Activated CD8-positive, alpha-beta memory T cell treated with anti-CD3 and anti-CD28 coated beads for 48 hours (primary cell): ENCODE results near the gene DDX5.

Experiments
- DNase-seq, 3 experiments: peaks; one replicate each; pipeline ENCODE4 v3.0.0-alpha.2; 2020; ENCODE audit warnings: low read depth in 2 of 3, low spot score in 2 of 3

Gene DDX5

GRCh38 chr17:64506201-64506575 is at the start of gene DDX5:
Gene DDX5 (minus strand): TSS chr17:64506289. CDS start chr17:64506119, 170 bp downstream.
- DNase-seq = peak; percentile 94 to 98 (median 95)

DNA sequence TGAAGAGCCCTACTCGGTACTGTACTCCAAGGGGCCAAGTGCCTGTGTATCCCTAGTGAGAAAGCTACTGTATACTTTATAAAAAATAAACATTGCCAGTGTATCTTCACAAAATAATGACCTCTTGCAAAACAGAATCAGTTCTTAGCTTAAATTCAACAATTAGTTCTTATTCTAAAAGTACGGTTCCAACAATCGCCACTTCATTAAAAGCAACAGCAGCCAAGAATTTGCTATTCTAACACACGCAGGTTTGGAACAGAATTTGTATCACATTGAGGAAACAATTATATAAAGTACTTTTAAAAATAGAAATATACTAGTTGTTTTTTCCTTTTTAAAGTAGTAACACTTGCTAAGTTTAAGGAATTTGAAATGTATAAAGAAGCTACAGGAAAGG is 49.2 kb upstream of the DDX5 start:
- no peak for DNase-seq

GRCh38 chr17:64554028-64554637 is 48.0 kb upstream of the DDX5 start:
- DNase-seq = no peak

DNA sequence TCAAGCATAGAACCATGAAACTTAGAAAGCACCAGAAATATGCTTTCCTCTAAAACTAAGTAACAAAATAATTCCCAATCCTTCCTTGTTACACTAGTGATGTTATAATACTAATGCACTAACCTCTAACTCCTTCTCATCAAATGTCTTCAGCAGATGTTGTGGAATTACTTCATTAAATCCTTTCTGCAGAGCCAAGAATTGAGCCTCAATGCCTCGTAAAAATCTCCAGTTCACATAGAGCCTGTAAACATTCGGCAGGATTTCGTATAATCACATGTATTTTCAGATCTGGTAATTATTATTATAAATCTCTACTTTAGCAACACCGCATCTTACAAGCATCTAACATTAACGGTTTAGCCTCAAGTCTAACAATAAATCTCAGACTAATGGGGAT is 45.4 kb upstream of the DDX5 start:
- no peak for DNase-seq

- no peak for DNase-seq
Observed at GRCh38 chr17:64547319-64547718, 41.2 kb upstream of the DDX5 start.

GRCh38 chr17:64546716-64547115 is 40.6 kb upstream of the DDX5 start:
- no peak for DNase-seq

- DNase-seq = no peak
Observed at GRCh38 chr17:64544742-64545141, 38.7 kb upstream of the DDX5 start.

DNA sequence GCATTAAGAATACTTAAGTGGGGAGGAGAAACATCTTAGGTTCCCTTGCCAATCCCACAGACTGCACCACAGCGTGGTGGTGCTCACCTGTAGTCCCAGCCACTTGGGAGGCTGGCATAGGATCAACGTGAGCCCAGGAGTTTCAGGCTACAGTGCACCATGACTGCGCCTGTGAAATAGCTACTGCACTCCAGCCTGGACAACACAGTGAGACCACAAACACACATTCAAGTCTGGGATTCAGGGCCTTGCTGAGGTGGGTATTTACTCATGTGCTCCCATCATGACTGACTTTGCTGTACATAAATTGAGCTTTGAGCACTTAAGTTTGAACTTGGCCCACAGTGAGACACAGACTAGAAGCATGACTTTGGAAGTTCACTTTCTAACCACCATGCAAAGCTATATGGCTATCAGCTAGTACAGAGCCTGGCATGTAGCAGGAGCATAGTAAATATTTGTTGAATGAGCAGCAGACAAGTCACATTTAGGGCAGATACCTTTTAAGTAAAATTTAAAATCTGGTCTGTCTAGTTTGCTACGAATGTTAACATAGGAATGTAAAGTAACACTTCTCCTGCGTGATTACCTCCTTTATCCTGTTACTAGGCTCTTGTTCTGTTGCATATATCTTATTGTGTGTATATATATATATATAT is 34.2 kb upstream of the DDX5 start:
- DNase-seq = no peak

DNA sequence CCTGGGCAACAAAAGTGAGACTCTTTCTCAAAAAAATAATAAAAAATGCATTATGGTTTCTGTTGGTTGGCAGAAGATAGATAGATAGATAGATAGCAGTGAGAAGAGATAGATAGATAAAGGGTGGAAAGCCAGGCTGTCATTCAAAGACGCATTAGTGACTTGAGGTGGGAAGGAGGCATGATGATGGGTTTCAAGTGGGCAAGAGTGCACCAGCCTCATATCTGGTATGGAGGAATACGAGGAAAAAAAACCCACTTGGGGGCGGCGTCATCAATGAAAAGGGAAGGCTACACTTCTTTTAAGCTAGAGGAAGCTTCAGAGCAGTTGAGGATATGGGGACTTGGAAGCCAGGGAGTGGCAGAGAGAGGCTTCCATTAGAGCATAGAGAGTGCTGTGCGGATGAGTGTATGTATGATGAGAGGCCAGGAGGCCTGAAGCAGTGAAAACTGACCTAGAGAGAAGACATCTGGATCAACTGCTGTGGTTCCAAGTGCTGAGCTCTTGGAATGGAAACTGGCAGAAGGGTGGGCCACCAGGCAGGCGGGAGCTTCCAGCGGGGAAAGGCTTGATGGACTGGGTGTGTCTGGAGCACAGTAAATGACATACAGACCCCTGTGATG is 32.5 kb upstream of the DDX5 start:
- no peak for DNase-seq

DNA sequence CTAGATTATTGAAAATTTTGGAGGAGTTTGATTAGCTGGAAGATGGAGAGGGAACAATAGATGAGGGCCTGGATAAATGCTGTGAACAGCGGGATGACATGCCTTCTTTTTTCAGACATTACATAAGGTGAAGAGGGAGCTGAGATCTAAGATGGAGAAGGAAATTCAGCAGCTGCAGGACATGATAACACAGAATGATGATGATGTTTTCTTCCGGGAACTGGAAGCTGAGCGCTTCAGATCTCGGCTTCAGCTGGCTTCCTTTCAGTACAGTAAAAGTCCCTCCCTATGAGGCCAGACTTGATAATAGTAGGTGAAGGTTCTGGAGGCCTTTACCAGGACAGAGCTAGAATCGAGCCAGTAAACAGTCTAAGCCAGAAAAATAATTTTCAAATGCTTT is 31.4 kb upstream of the DDX5 start:
- DNase-seq = no peak

GRCh38 chr17:64536913-64537312 is 30.8 kb upstream of the DDX5 start:
- no peak for DNase-seq

DNA sequence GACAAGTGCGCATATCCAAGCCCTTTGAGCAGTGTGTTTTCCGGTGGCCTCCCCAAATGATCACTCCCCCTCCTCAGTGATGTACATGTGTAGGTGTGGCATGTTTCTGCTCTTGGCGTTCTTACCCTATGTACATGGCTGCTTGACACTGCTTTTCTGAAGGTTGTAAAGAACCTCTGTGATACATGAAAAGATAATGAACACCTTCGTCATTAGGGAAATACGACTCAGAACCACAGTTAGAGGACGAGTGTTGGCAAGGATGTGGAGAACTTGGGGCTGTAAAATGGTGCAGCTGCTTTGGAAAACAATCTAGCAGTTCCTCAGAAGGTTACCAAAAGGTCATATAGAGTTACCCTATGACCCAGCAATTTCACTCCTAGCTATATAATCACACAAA is 29.3 kb upstream of the DDX5 start:
- DNase-seq = no peak

DNA sequence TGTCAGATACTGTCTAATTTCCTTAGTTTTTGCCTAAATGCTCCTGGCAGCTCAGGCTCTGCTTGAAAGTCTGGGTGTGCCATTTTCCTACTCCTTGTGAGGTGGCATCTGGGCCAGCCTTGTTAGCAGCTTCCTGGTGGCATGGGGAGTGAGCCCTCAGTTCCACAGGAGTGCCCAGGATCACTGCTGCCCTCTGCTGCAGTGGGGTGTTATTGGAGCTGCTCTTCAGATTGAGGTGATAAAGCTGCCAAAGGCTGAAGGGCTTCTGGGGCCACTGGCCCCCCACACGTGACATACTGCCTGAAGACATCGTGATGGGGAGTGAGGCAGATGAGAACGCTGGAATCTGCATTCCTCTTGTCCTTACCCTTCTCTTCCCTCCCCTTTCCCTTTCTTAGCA is 28.1 kb upstream of the DDX5 start:
- no peak for DNase-seq

- no peak for DNase-seq
Observed at GRCh38 chr17:64533784-64534183, 27.7 kb upstream of the DDX5 start.

- DNase-seq = no peak
Observed at GRCh38 chr17:64532409-64532808, 26.3 kb upstream of the DDX5 start.

DNA sequence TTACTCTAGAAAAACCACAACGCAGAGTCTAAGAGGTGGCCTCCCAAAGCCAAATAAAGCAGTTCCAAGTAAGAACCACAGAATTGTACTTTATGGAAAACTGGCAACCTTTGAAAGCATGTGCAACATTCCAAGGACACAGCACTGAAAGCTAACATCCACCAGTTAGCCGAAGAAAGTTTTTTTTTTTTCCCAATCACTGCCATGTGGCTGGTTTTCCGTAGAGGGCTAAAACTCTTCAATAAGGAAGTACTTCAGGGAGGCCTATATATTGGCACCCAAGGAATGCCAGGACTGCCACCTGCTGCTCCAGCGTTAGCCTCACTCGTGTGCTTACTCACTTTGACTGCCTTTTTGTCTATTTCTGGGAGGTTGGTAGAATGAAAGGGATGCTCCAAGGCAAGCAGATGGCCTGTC is 25.9 kb upstream of the DDX5 start:
- no peak for DNase-seq

DNA sequence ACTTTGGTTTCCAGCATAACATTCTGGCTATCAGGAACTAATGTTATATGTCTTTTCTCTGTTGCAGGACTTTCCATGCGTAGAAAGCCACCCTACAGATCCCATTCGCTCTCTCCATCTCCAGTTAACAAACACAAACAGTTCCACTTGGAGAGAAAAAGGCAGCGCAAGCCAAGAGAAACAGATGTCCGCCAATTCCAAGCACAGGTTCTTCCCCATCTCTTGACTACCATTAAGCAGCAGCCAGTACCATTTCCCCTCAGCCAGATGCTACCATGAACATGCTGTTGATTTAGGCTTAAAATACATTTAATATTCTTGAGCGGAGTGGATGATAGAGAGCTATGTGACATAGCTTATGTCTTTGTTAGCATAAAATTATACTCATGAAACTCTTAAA is 23.1 kb upstream of the DDX5 start:
- no peak for DNase-seq

DNA sequence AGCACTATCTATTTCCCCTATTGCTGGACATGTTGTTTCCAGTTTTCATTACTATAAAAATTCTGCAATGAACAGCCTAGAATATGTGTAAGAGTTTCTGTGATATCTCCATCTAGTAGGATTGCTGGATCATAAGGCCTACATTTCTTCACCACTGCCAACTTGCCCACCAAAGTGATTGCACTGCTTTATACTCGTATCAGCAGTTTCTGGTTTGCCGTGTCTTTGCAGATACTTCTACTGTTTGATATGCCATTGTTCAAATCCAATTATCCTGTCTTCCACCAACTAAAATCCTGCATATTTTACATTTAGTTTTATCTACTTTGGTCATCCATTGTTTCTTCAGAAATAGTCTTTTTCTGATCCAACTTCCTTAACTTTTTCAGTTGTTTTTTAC is 21.8 kb upstream of the DDX5 start:
- no peak for DNase-seq

DNA sequence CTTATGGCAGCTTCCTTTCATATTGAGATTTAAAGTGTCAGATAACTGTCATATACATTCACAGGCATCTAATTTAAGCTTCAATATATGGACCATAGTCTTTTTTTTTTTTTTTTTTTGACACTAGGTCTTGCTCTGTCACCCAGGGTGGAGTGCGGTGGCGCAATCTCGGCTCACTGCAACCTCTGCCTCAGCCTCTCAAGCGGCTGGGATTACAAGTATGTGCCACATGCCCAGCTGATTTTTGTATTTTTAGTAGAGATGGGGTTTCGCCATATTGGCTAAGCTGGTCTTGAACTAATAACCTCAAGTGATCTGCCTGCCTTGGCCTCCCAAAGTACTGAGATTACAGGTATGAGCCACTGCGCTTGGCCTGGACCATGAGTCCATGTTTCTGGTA is 14.3 kb upstream of the DDX5 start:
- DNase-seq = no peak

GRCh38 chr17:64519601-64520000 is 13.5 kb upstream of the DDX5 start:
- no peak for DNase-seq

DNA sequence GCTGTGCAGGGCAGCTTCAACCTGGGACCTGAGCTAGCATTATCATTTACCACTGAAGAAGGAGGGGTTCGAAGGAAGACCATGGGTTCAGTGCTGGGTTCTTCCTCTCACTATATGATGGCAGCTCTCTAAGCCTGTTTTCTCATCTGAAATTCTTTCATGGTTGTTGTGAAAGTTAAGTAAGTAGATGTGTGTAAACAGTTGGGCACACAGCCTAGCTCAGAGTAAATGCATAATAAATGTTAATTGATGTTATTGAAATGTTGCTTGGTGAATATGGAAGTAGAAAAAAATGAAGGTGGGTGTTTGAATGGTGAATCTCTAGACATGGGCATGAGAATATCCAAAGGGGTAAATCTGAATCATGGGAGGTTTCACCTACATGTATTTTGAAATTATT is 9.7 kb upstream of the DDX5 start:
- no peak for DNase-seq

GRCh38 chr17:64515419-64515818 is 9.3 kb upstream of the DDX5 start:
- DNase-seq = no peak

DNA sequence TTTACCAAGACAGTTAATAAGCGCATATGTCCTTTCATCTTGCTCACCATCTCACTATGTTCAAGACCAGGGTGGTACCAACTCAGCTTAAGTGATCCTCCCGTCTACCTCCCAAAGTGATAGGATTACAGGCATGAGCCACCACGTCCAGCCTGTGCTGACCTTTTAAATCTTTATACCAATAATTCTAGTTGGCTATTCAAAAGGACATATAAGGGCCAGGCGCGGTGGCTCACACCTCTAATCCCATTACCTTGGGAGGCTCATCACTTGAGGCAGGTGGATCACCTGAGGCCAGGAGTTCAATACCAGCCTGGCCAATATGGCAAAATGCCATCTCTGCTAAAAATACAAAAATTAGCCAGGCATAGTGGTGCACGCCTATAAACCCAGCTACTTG is 3.1 kb upstream of the DDX5 start:
- no peak for DNase-seq
